ENCODE measurements around the gene DLL3.

The DLL3 gene

GRCh38 chr19:39539165-39539517 lies 40.4 kb downstream of the DLL3 start:
- ATAC-seq, result peak; percentile 11
- TF ChIP-seq TSHZ2 (CRISPR knock-in tag; IDR thresholded peaks at IDR 0.05) (no peak), POU6F1 (CRISPR knock-in tag; IDR thresholded peaks at IDR 0.05; ENCODE audit: borderline replicate concordance, low read depth) (no peak), TOX (CRISPR knock-in tag; IDR thresholded peaks at IDR 0.05; ENCODE audit: borderline replicate concordance) (no peak), ZNF8 (CRISPR knock-in tag; IDR thresholded peaks at IDR 0.05) (no peak), GLIS3 (CRISPR knock-in tag; IDR thresholded peaks at IDR 0.05) (no peak), ISL1 (CRISPR knock-in tag; IDR thresholded peaks at IDR 0.05) (no peak), CSDC2 (CRISPR knock-in tag; IDR thresholded peaks at IDR 0.05) (no peak), ZFP30 (CRISPR knock-in tag; IDR thresholded peaks at IDR 0.05) (no peak), CREB5 (CRISPR knock-in tag; IDR thresholded peaks at IDR 0.05; ENCODE audit: low read depth) (no peak), ZNF70 (CRISPR knock-in tag; IDR thresholded peaks at IDR 0.05) (no peak), SNAI2 (CRISPR knock-in tag; IDR thresholded peaks at IDR 0.05) (no peak), ZFP3 (CRISPR knock-in tag; IDR thresholded peaks at IDR 0.05) (no peak), ARNTL (CRISPR knock-in tag; IDR thresholded peaks at IDR 0.05; ENCODE audit: borderline replicate concordance, low read depth) (no peak), ZC3H10 (CRISPR knock-in tag; IDR thresholded peaks at IDR 0.05) (no peak)

GRCh38 chr19:39539518-39540332 lies 41.0 kb downstream of the DLL3 start, which contains the start of gene EID2:
EID2 (minus strand) TSS chr19:39540161; CDS start chr19:39540079, 82 bp downstream.
- no peak for TF ChIP-seq ZNF70 (CRISPR knock-in tag; IDR thresholded peaks at IDR 0.05)
- peak; percentile 97 for ATAC-seq

- TF ChIP-seq PPARA (CRISPR knock-in tag; IDR thresholded peaks at IDR 0.05; ENCODE audit: borderline replicate concordance) (no peak), CSDC2 (CRISPR knock-in tag; IDR thresholded peaks at IDR 0.05) (no peak), ZFP3 (CRISPR knock-in tag; IDR thresholded peaks at IDR 0.05) (no peak), POU6F1 (CRISPR knock-in tag; IDR thresholded peaks at IDR 0.05; ENCODE audit: borderline replicate concordance, low read depth) (no peak)
- peak; percentile 9; the same call in 2 of the 3 replicates for ATAC-seq
These were observed 41.6 kb downstream of the DLL3 start for GRCh38 chr19:39540333-39540673.

GRCh38 chr19:39542206-39542605 lies 43.5 kb downstream of the DLL3 start:
- TF ChIP-seq BACH2 (CRISPR knock-in tag; IDR thresholded peaks at IDR 0.05; ENCODE audit: borderline replicate concordance), result no peak
- no peak for ATAC-seq

- TF ChIP-seq TOX (CRISPR knock-in tag; IDR thresholded peaks at IDR 0.05; ENCODE audit: borderline replicate concordance) (no peak), ZFP30 (CRISPR knock-in tag; IDR thresholded peaks at IDR 0.05) (no peak), CREB5 (CRISPR knock-in tag; IDR thresholded peaks at IDR 0.05; ENCODE audit: low read depth) (no peak), PATZ1 (CRISPR knock-in tag; IDR thresholded peaks at IDR 0.05; ENCODE audit: borderline replicate concordance) (no peak), ZNF8 (CRISPR knock-in tag; IDR thresholded peaks at IDR 0.05) (no peak), POU6F1 (CRISPR knock-in tag; IDR thresholded peaks at IDR 0.05; ENCODE audit: borderline replicate concordance, low read depth) (no peak), PPARA (CRISPR knock-in tag; IDR thresholded peaks at IDR 0.05; ENCODE audit: borderline replicate concordance) (no peak)
- ATAC-seq, result no peak
These were observed 44.7 kb downstream of the DLL3 start for GRCh38 chr19:39543477-39543857.
